Esophagus muscularis mucosa (tissue), 3 donors: ENCODE results near the gene PADI4.

Experiments
- CTCF ChIP-seq, 3 experiments: fragments of 200-600 bp in 2 of 3; fragments of 450-650 bp in 1 of 3; sonication (generic) in 2 of 3; IDR thresholded peaks; one replicate each; pipeline ENCODE4 v1.5.1; 2017 to 2019; ENCODE audit warnings: antibody characterized with exemption in 3 of 3, mild to moderate bottlenecking in 2 of 3, moderate library complexity in 1 of 3
- EP300 ChIP-seq: sonication (generic); formaldehyde crosslinking; IDR thresholded peaks from one replicate; pipeline ENCODE4 v1.6.1; 2017; ENCODE audit warnings: antibody characterized with exemption

DNA sequence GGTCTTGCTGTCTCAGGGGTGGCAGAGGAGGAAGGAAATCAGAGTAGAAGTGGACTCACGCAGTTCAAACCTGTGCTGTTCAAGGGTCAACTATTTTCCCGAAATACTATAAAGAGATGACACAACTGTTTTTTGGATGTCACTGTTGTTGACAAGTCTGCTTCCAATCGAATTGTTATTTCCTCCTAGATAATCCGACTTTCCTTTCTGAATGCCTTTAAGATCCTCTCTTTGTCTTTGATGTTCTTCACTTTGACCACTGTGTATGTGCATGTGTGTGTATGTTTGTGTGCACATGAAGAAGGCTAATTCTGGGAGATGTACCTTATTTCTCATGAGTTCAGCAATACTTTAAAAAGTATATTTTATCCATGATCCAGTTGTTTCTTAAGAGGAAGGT is 21.6 kb downstream of the PADI4 start:
- no peak for TF ChIP-seq CTCF (IDR thresholded peaks at IDR 0.05)
- no peak for TF ChIP-seq EP300
